ENCODE results near the gene FGF21. TPM values are rescaled to one million over a fixed set of nuclear protein-coding genes. Genes with fewer than 3 reads are reported as not detected.
"Not testable (repeated sequence)": the region's sequence is repeated elsewhere in the genome, so short reads cannot be mapped to it uniquely, and the experiment has no call there.

FGF21 gene, protein sequence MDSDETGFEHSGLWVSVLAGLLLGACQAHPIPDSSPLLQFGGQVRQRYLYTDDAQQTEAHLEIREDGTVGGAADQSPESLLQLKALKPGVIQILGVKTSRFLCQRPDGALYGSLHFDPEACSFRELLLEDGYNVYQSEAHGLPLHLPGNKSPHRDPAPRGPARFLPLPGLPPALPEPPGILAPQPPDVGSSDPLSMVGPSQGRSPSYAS
- total RNA-seq = not detected
- polyA plus RNA-seq = not detected

DNA sequence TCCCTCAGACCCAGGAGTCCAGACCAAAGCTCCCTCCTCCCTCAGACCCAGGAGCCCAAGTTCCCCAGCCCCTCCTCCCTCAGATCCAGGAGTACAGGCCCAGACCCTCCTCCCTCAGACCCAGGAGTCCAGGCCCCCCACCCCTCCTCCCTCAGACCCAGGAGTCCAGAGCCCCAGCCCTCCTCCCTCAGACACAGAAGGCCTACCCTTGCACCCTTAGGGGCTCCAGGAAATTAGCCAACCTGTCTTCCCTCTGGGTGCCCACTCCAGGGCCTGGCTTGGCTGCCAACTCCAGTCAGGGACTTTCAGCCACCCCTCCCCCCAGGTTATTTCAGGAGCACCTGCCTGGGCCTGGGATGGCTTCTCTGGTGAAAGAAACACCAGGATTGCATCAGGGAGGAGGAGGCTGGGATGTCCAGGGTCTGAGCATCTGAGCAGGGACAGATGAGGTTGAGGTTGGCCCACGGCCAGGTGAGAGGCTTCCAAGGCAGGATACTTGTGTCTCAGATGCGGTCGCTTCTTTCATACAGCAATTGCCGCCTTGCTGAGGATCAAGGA lies at the start of gene FGF21:
FGF21 (plus strand) TSS at position 441 of the 558 bp plus-strand sequence. CDS start 713 bp downstream, outside the sequence.
- no peak within 1 kb of the TSS for H3K27ac ChIP-seq (ENCODE audit: low read depth)
- H3K36me3 ChIP-seq (ENCODE audit: insufficient read depth) = no peaks in the 10 kb centered on the region
- peaks cover 2% of the 10 kb centered on the region for H3K4me1 ChIP-seq (ENCODE audit: insufficient read depth)
- H3K4me3 ChIP-seq (ENCODE audit: low read depth, low read length) = no peak within 1 kb of the TSS
- no peak for DNase-seq (ENCODE audit: extremely low spot score)
- 72% methylated on average over 4 of the region's 4 CpGs for WGBS

DNA sequence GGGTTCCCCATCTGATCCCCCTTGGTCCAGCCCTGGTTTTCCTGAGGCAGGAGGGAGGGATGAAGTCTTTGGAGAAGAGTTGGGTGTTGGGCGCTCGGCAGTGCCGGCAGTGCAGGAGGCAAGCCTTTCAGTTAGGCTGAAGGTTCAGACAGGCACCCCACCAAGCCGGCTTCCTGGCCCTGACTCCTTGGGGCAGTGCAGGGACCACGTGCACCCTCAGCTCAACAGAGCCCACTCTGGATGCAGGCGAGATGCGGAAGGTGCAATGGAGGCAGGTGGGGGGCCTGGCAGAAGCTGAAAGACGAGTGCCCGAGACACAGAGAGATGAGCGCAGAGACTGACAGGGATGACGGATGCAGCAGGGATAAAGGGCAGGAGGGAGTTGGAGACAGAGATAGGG lies 46.9 kb upstream of the FGF21 start:
- H3K27ac ChIP-seq (ENCODE audit: low read depth) = no peak overlapping the region
- no peaks in the 10 kb centered on the region for H3K4me1 ChIP-seq (ENCODE audit: insufficient read depth)
- no peak for DNase-seq (ENCODE audit: extremely low spot score)
- no peak overlapping the region for H3K4me3 ChIP-seq (ENCODE audit: low read depth, low read length)
- no peaks in the 10 kb centered on the region for H3K36me3 ChIP-seq (ENCODE audit: insufficient read depth)
- 50% methylated on average over 11 of the region's 11 CpGs for WGBS

DNA sequence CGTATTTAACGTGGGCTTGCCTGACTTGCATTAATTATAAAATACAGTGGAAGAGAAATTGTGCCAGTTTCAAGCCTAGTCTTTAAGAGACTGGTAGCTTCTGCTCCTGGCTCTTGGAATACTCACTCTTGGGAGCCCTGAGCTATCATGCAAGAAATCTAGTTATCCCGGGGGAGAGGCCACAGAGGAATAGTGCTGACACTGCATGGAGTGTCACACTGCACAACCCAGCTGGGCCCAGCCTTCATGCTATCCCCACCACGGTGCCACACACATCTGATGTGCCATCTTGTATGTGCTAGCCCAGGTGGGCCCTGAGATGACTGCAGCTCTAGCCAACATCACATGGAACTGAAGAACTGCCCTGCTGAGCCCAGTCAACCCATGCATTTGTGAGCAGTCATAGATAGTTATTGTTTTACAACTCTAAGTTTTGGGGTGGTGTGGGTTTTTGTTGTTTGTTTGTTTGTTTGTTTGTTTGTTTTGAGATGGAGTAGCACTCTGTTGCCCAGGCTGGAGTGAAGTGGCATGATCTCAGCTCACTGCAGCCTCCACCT lies 44.1 kb upstream of the FGF21 start:
- Histone ChIP-seq H3K4me3 (ENCODE audit: low read depth, low read length) (no peak overlapping the region), H3K27ac (ENCODE audit: low read depth) (no peak overlapping the region), H3K4me1 (ENCODE audit: insufficient read depth) (no peaks in the 10 kb centered on the region), H3K36me3 (ENCODE audit: insufficient read depth) (no peaks in the 10 kb centered on the region)
- WGBS = 90% methylated on average over 4 of the region's 4 CpGs
- no peak for DNase-seq (ENCODE audit: extremely low spot score)

DNA sequence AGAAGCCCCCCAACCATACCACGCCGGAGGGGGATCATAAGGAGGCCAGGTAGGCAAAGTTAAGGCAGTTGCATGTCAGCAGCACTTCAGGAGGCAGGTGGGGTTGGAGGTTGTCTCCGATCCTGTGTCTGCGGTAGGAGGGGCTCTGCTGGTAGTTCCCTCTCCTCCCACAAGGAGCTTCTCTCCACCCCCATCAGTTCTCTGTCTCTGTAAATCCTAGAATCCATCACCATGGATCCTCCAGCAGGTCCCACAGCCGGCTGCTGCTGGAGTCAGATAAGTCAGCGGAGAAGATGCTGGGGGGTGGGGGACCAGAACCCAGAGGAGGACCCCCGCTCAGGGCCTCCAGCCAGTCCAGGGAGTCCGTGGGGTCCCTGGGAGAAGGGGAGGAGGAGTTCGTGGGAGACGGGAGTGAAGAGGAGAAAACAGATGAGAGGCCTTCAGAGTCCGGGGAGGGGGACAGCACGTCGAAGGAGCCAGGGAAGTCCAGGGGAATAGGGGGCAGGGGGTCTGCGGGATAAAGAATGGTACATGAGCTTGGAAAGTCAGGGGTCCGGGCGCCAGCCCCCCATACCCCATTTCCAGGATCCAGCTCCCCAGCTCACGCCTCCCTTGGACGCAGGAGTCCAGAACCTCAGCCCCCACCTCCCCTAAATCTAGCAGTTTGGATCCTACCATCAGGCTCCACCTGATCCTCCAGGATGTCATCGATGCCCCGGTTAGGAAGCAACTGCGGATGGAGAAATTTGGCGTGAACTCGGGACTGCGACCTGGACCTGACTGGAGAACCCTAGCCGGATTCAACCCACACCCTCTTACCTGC lies 42.1 kb upstream of the FGF21 start:
- DNase-seq (ENCODE audit: extremely low spot score) = no peak
- Histone ChIP-seq H3K4me1 (ENCODE audit: insufficient read depth) (no peaks in the 10 kb centered on the region), H3K27ac (ENCODE audit: low read depth) (peak overlapping the region; percentile 54), H3K36me3 (ENCODE audit: insufficient read depth) (no peaks in the 10 kb centered on the region), H3K4me3 (ENCODE audit: low read depth, low read length) (peak overlapping the region; percentile 56)
- 14% methylated on average over 25 of the region's 25 CpGs for WGBS

DNA sequence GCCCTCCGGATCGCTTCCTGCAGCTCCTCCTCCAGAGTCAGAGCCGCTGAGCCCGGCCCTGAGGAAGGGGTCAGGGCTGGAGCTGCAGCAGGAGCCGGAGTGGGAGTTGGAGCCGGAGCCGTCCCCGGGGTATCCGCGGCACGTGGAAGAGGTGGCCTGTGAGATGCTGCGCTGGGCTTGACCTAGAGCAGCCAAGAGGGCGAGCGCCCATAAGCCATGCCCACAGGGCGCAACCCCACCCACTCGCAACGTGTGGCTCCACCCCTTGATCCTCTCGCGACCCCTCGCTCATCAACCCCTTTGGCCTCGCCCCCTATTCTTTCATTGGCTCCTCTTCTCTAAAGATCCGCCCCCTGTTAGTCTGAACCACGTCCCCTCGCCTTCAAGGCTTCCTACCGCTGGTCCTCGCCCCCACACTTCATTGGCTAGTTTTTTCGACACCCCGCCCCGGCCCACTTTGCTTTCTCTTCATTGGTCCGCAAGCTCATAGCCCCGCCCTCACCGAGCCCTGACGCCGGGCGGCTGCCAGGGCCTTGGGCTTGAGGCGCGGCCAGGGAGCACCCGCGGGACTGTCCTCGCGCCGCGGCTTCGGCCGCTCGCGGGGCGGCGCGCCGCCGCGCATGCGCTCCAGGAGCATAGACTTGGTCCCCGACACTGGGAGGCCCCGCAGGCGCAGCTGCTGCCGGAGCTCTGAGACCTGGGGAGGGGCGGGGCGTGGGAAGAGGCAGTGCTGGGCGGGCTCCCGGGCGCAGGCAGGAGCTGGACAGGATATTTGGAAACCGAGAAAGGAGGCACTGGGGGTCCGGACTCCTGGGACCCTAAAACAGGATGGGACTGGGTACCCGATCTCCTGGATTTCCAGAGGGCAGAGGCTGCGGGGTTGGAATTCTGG lies 41.2 kb upstream of the FGF21 start:
- Histone ChIP-seq H3K27ac (ENCODE audit: low read depth) (peak overlapping the region; percentile 84), H3K4me1 (ENCODE audit: insufficient read depth) (no peaks in the 10 kb centered on the region), H3K36me3 (ENCODE audit: insufficient read depth) (no peaks in the 10 kb centered on the region), H3K4me3 (ENCODE audit: low read depth, low read length) (peak overlapping the region; percentile 56)
- DNase-seq (ENCODE audit: extremely low spot score) = peak; percentile 99
- under 1% methylated on average over 67 of the region's 67 CpGs for WGBS

DNA sequence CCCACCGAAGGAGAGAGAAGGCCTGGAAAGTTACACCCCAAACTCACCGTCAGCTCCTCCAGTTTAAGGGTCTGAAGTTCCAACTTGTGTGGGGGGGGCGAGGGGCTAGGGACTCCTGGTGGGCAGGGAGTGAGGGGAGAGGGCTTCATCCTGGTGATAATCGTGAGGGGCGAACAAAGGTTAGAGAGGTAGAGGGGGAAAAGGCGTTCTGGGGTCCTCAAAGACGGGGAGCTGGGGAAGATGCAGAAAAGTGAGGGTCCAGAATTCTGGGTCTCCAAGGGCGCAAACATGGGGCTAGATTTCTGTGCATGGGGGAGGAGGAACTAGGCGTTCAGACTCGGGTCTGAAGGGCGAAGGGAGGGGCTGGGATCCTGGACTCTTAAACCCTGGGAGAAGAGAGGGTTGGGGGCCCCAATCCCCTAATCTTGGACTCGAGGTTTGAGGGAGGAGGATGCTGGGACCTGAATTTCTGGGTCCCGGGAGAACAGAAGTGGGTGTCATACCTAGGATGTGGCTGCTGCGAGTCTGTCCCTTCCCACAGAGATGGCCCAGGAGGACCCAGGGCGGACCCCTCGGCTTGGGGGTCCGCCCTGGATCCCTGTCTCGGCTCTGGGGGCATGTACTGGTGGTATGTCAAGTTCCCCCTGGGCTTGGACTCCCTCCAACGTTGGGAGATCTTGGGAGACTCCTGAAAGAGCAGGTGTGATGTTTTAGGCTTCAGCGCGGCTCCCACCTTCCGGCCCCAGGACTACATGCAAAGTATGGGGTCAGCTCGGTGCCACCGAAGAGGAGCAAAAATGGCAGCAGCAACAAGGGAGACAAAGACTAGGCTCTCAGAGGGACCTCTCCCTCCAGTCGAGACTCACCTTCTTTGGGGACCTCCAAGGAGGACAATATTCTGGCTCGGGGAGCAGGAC lies 40.3 kb upstream of the FGF21 start:
- peak overlapping the region; percentile 84 for H3K27ac ChIP-seq (ENCODE audit: low read depth)
- H3K4me1 ChIP-seq (ENCODE audit: insufficient read depth) = no peaks in the 10 kb centered on the region
- H3K36me3 ChIP-seq (ENCODE audit: insufficient read depth) = no peaks in the 10 kb centered on the region
- peak overlapping the region; percentile 31 for H3K4me3 ChIP-seq (ENCODE audit: low read depth, low read length)
- 60% methylated on average over 26 of the region's 26 CpGs for WGBS
- DNase-seq (ENCODE audit: extremely low spot score) = no peak

DNA sequence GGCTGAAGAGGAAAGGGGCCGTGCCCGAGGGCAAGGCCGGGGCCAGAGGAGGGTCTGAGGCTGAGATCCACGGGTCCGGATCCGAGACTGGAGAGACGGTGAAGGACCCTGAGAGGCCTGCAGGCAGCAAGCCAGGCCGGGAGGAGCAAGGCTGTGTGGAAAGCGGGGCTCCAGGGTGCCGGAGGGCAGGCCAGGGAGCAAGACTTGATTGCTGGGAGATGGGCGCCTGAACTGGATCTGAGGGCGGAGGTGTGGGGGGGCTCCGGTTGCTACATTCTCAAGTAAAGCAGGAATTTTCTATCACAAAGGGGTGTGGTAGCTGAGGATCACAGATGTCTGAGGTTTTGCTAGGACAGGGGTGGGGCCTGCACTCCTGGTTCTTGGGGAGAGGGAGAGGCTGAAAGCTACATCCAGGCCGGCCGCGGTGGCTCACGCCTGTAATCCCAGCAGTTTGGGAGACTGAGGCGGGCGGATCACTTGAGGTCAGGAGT lies 39.6 kb upstream of the FGF21 start:
- H3K27ac ChIP-seq (ENCODE audit: low read depth) = no peak overlapping the region
- WGBS = 44% methylated on average over 19 of the region's 19 CpGs
- no peak for DNase-seq (ENCODE audit: extremely low spot score)
- no peaks in the 10 kb centered on the region for H3K4me1 ChIP-seq (ENCODE audit: insufficient read depth)
- H3K4me3 ChIP-seq (ENCODE audit: low read depth, low read length) = no peak overlapping the region
- no peaks in the 10 kb centered on the region for H3K36me3 ChIP-seq (ENCODE audit: insufficient read depth)

DNA sequence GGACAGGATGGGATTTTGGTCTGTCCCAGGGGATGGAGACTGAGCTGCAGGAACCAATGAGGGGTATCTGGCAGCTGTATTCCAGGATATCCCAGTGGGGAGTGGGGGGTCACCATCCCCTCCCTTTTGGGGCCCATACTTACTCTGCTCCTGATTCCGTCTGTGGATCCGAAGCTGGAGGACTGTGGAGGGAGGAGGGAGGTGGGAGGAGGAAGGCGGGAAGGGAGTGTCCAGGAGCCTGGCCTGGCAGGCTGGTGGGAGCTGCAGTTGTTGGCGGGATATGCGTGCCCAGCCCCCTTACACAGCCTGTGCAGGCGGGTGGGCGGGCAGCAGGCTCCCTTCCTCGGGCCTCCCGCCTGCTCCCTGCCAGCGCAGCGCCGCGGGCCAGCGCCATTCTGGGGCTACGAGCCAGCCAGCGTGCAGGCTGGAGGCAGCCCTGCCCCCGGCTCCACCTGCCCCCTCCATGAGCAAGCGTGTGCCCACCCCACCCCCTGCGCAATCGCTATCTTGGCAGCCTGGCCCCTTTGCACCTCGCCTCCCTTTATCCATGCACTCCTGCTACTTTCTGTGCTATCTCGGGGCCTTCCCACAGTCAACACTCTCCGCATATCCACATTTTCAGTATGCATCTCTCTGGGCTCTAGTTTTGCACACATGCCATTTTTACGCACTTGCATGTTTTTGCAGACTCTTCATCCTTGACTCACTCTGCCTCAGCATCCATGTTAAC lies 38.6 kb upstream of the FGF21 start:
- Histone ChIP-seq H3K4me1 (ENCODE audit: insufficient read depth) (no peaks in the 10 kb centered on the region), H3K27ac (ENCODE audit: low read depth) (no peak overlapping the region), H3K36me3 (ENCODE audit: insufficient read depth) (no peaks in the 10 kb centered on the region), H3K4me3 (ENCODE audit: low read depth, low read length) (peak overlapping the region; percentile 4)
- WGBS = 4% methylated on average over 24 of the region's 24 CpGs
- no peak for DNase-seq (ENCODE audit: extremely low spot score)

DNA sequence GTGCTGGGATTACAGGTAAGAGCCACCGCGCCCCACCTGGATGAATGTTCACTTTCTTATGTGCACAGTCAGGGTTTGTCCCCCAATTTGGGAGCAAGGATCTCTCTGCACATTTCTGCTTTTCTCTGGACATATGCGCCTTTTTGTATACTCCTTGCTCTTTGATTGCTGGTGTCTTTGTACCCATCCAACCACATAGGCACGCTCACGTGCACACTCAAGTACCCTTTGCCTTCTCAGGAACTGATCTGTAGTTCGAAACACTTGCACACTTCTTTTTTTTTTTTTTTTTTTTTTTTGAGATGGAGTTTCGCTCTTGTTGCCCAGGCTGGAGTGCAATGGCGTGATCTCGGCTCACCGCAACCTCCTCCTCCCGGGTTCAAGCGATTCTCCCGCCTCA lies 37.2 kb upstream of the FGF21 start:
- not testable (repeated sequence) for H3K4me3 ChIP-seq (ENCODE audit: low read depth, low read length); H3K27ac ChIP-seq (ENCODE audit: low read depth); H3K36me3 ChIP-seq (ENCODE audit: insufficient read depth); DNase-seq (ENCODE audit: extremely low spot score); H3K4me1 ChIP-seq (ENCODE audit: insufficient read depth)
- 91% methylated on average over 13 of the region's 13 CpGs for WGBS

DNA sequence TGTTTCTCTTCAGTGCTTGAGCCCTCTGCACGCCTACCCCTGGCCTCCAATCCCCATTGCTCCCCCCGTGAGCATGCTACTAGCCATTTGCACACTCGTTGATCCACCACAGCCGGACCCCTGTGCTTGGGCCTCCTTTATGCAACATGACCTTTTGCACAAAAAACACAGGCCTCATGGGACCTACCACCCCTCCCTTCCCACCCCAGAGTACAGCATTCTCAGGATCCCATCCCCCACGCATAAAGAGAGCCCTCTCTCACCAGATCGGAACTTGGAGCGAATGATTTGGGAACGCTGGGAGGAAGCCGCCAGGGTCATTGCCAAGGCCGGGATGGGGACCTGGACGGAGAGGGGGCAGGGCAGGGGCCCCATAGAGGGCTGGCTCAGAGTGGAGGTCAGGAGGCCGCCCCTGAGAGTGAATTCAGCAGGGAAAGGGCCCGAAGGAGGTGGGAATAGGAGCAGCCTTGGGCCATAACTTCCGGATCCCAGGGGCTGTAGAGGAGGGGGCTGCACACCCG lies 36.6 kb upstream of the FGF21 start:
- Histone ChIP-seq H3K4me3 (ENCODE audit: low read depth, low read length) (no peak overlapping the region), H3K27ac (ENCODE audit: low read depth) (no peak overlapping the region), H3K36me3 (ENCODE audit: insufficient read depth) (no peaks in the 10 kb centered on the region), H3K4me1 (ENCODE audit: insufficient read depth) (no peaks in the 10 kb centered on the region)
- 50% methylated on average over 15 of the region's 15 CpGs for WGBS
- DNase-seq (ENCODE audit: extremely low spot score) = no peak

DNA sequence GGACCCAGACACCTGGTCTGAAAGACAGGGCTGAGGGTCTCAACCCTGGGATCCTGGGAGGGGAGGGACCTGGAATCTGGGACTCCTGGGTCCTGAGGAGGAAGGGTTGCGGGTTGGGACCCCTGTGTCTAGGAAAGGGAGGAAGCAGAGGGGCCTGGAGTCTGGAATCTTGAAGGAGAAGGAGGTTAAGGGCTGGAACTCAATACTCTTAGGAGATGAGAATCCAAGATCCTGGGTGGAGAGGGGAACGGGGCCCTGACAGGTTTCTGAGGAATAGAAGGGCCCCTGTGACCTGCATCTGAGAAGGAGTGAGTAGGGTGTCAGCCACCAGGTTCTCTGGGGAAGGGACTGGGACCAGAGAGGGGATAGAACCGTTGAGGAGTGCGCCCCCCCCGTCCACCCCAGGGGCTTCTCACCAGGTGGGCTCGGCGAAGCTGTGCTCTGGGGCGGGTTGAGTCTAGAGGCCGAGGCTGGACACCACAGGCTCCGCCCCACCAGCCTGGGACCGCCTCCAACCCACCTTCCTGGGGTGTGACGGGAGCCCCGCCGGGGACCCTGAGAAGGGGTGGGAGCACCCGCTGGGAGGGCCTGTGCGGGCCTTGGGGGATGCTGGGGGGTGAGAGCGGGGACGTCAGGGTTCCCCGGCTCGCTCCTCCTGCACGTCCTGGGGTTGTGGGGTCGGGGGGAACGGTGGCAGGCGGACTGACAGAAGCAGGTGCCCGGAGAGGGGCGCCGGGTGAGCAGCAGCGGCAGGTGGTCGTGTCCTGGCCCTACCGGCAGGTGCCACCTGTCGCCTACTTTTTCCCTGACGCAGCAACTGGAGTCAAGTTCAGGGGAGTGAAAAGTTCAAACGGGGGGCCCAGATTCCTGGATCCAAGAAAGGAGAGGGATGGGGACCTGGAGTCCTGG lies 35.8 kb upstream of the FGF21 start, which contains the start of gene MAMSTR:
MAMSTR (minus strand) TSS at position 463 of the 909 bp plus-strand sequence. CDS start 694 bp downstream, outside the sequence.
- WGBS = 71% methylated on average over 33 of the region's 33 CpGs
- Histone ChIP-seq H3K4me1 (ENCODE audit: insufficient read depth) (no peaks in the 10 kb centered on the region), H3K4me3 (ENCODE audit: low read depth, low read length) (no peak within 1 kb of the TSS), H3K36me3 (ENCODE audit: insufficient read depth) (no peaks in the 10 kb centered on the region), H3K27ac (ENCODE audit: low read depth) (no peak within 1 kb of the TSS)
- no peak for DNase-seq (ENCODE audit: extremely low spot score)
